RWPE1 (cell line): ENCODE measurements around the gene ACTR8.

Source experiments
- CTCF ChIA-PET: fragments of 350-600 bp; sonication (Branson Sonifier 250); formaldehyde crosslinking; extraction: SDS; loops from one replicate; lab custom pipeline; 2021; lab: Yijun Ruan, JAX
- POLR2A ChIA-PET: fragments of 400-600 bp; formaldehyde crosslinking; extraction: SDS; loops from one replicate; lab custom pipeline; 2020; ENCODE audit warnings: antibody characterized with exemption; ENCODE audit not compliant: low non-redundant PET; lab: Yijun Ruan, JAX
- DNase-seq: peaks from one replicate; pipeline ENCODE4 v3.0.0; 2012; ENCODE audit warnings: low spot score
- H3K27ac ChIP-seq: fragments of 450-650 bp; 2 replicates; pipeline ENCODE4 v1.5.1; 2017
- TF ChIP-seq, protein P1 (sequence below): fragments of 450-650 bp; conservative IDR thresholded peaks from 2 replicates; pipeline ENCODE4 v1.5.1; 2017; ENCODE audit warnings: low read depth, mild to moderate bottlenecking

The ACTR8 gene

DNA sequence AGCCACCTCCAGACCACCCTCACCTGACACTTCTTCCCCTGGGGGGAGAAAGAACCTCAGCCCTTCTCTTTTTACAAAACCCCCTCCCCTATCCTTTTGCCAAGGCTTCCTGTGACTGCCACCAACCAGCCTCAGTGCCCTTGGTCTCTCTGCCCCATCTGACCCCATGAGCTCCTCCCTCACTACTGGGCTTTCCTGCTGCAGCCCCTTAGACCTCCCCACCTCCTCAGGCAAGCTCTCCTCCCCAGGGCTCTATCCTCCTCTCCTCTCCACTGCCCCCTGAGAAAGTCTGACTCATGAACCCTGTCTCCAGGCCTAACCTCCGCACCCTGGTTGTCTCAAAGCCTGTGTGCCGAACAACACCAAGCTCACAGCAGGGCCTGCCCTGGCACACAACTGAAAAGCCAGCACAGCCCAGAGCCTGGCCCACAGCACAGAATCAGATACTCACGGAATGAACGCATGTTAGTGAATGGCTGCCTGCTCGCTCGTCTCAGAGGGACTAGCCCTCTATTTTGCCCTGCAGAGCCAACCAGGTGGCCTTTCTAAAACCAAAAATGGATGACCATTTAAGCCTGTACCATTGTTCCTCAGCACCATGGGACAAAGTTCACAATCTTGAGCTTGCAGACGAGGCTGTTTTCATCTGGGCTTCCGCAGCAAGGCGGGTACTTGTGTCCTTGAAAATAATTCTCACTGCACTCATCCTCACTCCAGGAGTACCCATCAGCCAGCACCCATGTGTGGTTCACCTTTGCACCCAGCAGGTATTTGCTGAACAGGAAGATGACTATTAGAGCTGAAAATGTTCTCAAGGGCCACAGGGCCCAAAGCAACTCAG lies 37.5 kb downstream of the ACTR8 start:
- H3K27ac ChIP-seq: no peak overlapping the region
- TF ChIP-seq, protein P1, sequence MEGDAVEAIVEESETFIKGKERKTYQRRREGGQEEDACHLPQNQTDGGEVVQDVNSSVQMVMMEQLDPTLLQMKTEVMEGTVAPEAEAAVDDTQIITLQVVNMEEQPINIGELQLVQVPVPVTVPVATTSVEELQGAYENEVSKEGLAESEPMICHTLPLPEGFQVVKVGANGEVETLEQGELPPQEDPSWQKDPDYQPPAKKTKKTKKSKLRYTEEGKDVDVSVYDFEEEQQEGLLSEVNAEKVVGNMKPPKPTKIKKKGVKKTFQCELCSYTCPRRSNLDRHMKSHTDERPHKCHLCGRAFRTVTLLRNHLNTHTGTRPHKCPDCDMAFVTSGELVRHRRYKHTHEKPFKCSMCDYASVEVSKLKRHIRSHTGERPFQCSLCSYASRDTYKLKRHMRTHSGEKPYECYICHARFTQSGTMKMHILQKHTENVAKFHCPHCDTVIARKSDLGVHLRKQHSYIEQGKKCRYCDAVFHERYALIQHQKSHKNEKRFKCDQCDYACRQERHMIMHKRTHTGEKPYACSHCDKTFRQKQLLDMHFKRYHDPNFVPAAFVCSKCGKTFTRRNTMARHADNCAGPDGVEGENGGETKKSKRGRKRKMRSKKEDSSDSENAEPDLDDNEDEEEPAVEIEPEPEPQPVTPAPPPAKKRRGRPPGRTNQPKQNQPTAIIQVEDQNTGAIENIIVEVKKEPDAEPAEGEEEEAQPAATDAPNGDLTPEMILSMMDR: no peak
- DNase-seq: no peak
- POLR2A ChIA-PET: no interaction called here
- CTCF ChIA-PET: interaction anchor here (0.7 to 0.8 kb wide), 2 partner anchors 16 to 1006 kb away, joined by 3 to 5 read pairs; no protein-coding TSS in a partner anchor

DNA sequence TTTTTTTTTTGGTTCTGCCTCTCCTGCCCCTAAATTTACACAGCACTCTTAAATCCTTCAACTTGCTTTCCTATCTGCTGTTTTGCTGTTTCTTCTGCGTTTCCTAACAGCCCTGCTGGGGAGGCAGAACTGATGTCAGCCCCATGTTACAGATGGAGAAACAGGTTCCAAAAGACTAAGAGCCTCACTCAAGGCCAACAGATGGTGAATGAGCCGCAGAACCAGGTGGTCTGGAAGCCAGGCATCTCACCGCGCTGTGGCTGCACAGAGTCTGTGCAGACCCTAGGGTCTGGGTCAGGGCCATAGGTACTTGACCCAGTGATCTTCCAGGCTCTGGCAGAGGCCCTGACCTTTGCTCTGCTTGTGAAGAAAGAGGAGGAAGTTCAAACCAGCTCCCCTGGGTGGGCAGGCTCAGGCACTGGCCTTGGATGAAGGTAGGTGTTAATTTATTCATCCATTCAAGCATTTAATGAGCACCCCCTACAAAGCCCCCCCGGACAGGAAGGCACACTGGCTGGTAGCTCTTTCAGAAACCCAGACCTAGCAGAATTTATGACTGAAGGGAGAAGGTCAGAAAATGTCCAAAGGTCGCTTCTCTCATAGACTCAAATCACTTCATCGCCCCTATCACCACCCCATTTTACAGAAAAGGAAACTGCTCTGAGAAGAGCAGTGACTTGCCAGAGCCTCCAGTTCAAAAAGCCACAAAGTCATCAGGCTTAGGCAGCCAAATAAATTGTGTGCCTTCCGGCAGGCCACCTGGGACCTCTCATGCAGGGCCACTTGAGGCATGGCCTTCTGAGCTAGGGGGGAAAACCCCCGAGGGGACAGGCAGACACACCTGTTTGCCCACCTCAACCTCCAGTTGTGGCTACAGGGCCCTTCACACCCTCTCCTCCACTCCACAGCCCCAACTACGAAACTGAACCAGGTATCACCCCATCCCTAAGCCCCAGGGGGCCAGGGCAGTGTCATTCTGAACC lies 38.5 kb downstream of the ACTR8 start:
- H3K27ac ChIP-seq: no peak overlapping the region
- ChIA-PET POLR2A (no interaction called here), CTCF (interaction anchor here (0.7 kb wide), 1 partner anchor 1005 kb away, joined by 5 read pairs; no protein-coding TSS in a partner anchor)
- no peak for DNase-seq
- TF ChIP-seq, protein P1: no peak

DNA sequence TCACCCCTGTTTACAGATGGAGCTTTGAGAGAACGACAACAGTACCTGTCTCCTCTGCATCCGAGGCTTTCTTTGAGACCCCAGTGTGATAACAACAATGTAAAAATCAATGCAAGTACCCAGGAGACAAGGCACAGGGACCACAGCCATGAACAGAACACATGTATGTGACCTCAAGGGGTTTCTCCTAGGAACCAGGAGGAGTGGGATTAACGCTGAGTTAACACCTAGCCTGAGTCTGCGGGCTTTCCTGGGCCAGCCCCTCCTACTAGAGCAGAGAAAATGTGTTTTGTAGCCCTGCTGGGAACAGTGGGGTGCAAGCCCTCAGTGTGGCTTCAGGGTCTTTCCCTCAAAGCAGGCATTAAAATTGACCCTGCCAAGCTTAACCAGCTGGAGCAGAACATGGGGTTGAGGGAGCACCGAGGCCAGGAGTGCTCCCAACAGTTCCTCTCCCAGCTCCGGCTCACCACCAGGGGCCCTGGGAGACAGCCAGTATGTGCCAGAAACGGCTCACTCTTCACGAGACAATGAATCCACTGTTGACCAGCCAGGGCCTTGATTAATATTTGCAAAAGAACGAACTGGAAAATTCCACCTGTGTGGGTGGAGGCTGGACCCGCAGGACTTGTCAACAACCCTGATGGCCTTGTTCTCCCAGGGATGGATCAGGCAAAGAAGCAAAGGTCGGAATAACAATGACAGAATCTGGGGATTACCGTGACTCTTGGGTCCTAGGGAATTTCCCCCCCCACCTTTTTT lies 39.3 kb downstream of the ACTR8 start:
- H3K27ac ChIP-seq: no peak overlapping the region
- DNase-seq: no peak
- ChIA-PET POLR2A (no interaction called here), CTCF (interaction anchor here (0.6 kb wide), 2 partner anchors 11 to 315 kb away, joined by 3 read pairs; no protein-coding TSS in a partner anchor)
- TF ChIP-seq, protein P1: no peak

DNA sequence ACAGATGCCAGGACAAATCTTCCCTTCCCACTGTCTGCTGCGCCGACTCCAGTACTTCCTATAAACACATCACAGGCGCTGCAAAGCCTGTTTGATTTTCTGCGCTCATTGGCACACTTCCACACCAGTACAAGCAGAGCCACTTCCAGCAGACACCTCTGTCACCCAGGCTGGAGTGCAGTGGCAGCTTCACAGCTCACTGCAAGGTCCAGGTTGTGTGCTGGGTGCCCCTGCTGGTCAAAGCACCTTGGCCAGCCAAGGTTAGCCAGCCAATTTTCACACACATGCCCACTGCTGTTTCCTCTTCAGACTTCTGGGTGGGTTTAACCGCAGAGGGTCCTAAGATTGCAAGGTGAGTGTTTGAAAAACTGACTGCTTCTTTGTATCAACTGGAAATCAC lies 40.7 kb downstream of the ACTR8 start:
- ChIA-PET CTCF (no interaction called here), POLR2A (no interaction called here)
- TF ChIP-seq, protein P1: no peak
- no peak for DNase-seq
- no peak overlapping the region for H3K27ac ChIP-seq

DNA sequence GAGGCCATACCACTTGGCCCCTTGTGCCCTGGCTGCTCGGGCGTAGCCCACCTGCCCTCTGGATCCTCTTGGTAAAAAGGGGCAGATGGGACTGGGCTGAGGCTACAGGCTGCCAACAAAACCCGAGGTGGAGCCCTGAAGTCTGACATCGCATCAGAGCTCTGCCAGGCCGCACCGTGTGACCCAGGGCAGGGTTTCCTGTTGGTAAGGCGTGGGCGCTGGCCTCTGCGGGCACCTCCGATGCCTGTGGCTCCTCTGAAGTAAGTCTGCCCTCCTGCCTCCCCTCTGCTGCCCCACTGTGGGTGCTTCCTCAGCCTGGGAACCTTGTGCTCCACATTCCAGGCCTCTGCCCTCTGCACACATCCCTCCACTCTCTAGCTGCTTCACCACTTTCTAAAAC lies 44.6 kb downstream of the ACTR8 start:
- H3K27ac ChIP-seq: no peak overlapping the region
- TF ChIP-seq, protein P1: no peak
- ChIA-PET CTCF (no interaction called here), POLR2A (no interaction called here)
- DNase-seq: no peak
